GM12873 (cell line): ENCODE data around the gene TMEM95.

Experiments
- CTCF ChIP-seq: IDR thresholded peaks from 2 replicates; pipeline ENCODE4 v1.5.1; 2012; ENCODE audit warnings: low read depth, mild to moderate bottlenecking, moderate library complexity, low read length, control low read depth; ENCODE audit not compliant: insufficient read depth; ENCODE audit errors: missing control alignments

Gene TMEM95

GRCh38 chr17:7354262-7354843, 603 bp upstream of the TMEM95 start:
- TF ChIP-seq CTCF: no peak

DNA sequence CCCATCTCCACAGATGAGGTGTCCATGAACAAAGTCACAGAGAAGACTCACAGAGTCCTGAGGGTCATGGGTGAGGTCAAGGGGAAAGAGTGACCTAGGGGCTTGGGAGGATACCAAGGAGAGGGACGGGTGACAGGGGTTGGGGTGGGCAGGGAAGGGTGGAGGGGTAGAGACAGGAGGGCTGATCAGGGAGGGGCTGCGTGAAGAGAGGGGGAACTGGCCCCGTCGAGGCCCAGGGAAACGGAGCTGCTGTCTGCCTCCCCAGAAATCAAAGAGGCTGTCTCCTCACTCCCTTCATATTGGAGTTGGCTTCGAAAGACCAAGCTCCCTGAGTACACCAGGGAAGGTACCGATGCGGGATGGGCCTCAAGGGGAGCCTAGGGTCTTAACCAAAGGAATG, 617 bp downstream of the TMEM95 start:
- no peak for TF ChIP-seq CTCF

DNA sequence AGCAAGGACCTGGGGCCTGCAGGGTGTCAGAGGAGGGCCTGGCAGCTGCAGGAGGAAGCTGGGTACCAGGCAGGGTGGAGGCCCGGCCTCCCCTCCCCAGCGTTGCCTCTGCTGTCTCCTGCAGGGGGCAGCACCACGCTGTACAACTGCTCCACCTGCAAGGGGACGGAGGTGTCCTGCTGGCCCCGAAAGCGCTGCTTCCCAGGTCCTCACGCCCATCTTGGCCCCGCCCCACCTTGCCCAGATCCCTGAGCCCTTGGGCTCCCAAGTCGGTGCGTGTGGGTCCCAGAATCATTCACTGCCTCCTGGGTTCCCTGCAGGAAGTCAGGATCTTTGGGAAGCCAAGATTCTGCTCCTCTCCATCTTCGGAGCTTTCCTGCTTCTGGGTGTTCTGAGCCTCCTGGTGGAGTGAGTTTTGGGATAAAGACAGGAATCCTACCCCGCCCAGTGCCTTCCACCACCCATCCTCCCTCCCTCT, 1.2 kb downstream of the TMEM95 start:
- TF ChIP-seq CTCF: peak; percentile 97

DNA sequence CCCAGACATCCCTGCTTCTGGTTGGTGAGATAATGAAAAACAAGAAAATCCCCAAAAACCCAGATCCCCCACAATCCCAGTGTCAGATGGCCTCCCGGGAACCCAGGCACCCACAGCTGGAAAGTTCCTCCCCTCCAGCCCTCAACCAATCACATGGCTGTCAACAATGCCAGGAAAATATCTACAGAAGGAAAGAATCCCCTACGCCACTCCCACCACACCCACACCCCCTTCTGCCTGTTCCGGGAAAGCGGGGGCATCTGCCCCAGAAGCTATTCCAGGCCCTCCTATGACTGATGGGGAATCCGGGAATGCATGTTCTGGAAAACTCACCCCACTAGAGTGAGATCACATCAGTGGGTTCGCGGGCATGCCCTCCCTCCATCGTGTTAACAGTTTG, 1.8 kb downstream of the TMEM95 start:
- TF ChIP-seq CTCF: no peak

GRCh38 chr17:7357381-7357780, 2.4 kb downstream of the TMEM95 start:
- no peak for TF ChIP-seq CTCF

GRCh38 chr17:7361906-7362305, 7.0 kb downstream of the TMEM95 start:
- TF ChIP-seq CTCF: no peak

- no peak for TF ChIP-seq CTCF
These were observed 8.4 kb downstream of the TMEM95 start for GRCh38 chr17:7363311-7363710.
